Mucosa of rectum (tissue), 2 donors: ENCODE measurements around the gene TAF3.

Experiments used
- H3K27ac ChIP-seq, 2 donors: one replicate each; pipeline ENCODE4 v1.7.0; 2013; ENCODE audit warnings: inconsistent platforms in 2 of 2, low read depth in 2 of 2, low read length in 2 of 2
- H3K27me3 ChIP-seq, 2 donors: one replicate each; pipeline ENCODE4 v1.7.0; 2013; ENCODE audit warnings: low read length in 2 of 2; ENCODE audit not compliant: control insufficient read depth in 2 of 2, insufficient read depth in 2 of 2
- H3K36me3 ChIP-seq, 2 donors: one replicate each; pipeline ENCODE4 v1.7.0; 2013; ENCODE audit warnings: low read length in 2 of 2; ENCODE audit not compliant: control insufficient read depth in 2 of 2, insufficient read depth in 2 of 2
- H3K4me1 ChIP-seq, 2 donors: one replicate each; pipeline ENCODE4 v1.7.0; 2013; ENCODE audit warnings: low read length in 2 of 2, mild to moderate bottlenecking in 1 of 2; ENCODE audit not compliant: control insufficient read depth in 2 of 2, insufficient read depth in 2 of 2
- H3K4me3 ChIP-seq, 2 donors: one replicate each; pipeline ENCODE4 v1.7.0; 2013; ENCODE audit warnings: low read length in 2 of 2
- H3K9ac ChIP-seq, 2 donors: one replicate each; pipeline ENCODE4 v1.7.0; 2013; ENCODE audit warnings: low read length in 2 of 2, low read depth in 1 of 2, mild to moderate bottlenecking in 1 of 2
- H3K9me3 ChIP-seq, 2 donors: one replicate each; pipeline ENCODE4 v1.7.0; 2013; ENCODE audit warnings: low read length in 2 of 2; ENCODE audit not compliant: control insufficient read depth in 2 of 2
- donor health status: healthy.
- donor health status: Normal muscosa, but diverticular disease.

Gene TAF3

GRCh38 chr10:8053446-8054243, 235.3 kb downstream of the TAF3 start:
- H3K36me3 ChIP-seq, result no peaks in the 10 kb centered on the region
- no peak overlapping the region for H3K27ac ChIP-seq
- H3K27me3 ChIP-seq, result peaks cover 39 to 64% of the 10 kb centered on the region in 2 donors
- no peaks in the 10 kb centered on the region for H3K9me3 ChIP-seq
- H3K9ac ChIP-seq, result no peak overlapping the region
- peaks cover 10 to 15% of the 10 kb centered on the region in 2 donors for H3K4me1 ChIP-seq
- H3K4me3 ChIP-seq, result peak overlapping the region; percentile 52 to 69

DNA sequence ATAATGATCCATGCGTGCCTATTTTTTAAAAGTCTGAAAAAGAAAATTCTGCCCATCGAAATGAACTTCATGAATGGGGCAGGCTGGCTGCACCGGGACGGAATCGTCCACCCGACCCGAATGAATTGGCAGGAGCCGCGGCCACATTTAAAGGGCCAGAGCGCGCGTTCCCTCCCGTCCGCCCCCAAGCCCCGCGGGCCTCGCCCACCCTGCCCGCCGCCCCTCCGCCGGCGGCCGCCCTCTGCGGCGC, 235.9 kb downstream of the TAF3 start:
- peaks cover 38 to 63% of the 10 kb centered on the region in 2 donors for H3K27me3 ChIP-seq
- no peak overlapping the region for H3K27ac ChIP-seq
- H3K9ac ChIP-seq, result no peak overlapping the region
- peaks cover 9 to 15% of the 10 kb centered on the region in 2 donors for H3K4me1 ChIP-seq
- H3K36me3 ChIP-seq, result no peaks in the 10 kb centered on the region
- no peaks in the 10 kb centered on the region for H3K9me3 ChIP-seq
- peak overlapping the region in 1 of 2 donors; percentile 69 for H3K4me3 ChIP-seq

- Histone ChIP-seq H3K4me3 (peak within 1 kb of the TSS; percentile 54 to 69), H3K27ac (peak within 1 kb of the TSS; percentile 51 to 58), H3K9me3 (no peaks in the 10 kb centered on the region), H3K9ac (peak within 1 kb of the TSS in 1 of 2 donors; percentile 6), H3K36me3 (no peaks in the 10 kb centered on the region), H3K4me1 (peaks cover 9 to 15% of the 10 kb centered on the region in 2 donors), H3K27me3 (peaks cover 36 to 60% of the 10 kb centered on the region in 2 donors)
Measured at GRCh38 chr10:8054494-8055407, 236.4 kb downstream of the TAF3 start, which contains the start of gene GATA3. TSS of gene GATA3 (plus strand) at chr10:8054688. CDS start at chr10:8055656, 968 bp downstream.

DNA sequence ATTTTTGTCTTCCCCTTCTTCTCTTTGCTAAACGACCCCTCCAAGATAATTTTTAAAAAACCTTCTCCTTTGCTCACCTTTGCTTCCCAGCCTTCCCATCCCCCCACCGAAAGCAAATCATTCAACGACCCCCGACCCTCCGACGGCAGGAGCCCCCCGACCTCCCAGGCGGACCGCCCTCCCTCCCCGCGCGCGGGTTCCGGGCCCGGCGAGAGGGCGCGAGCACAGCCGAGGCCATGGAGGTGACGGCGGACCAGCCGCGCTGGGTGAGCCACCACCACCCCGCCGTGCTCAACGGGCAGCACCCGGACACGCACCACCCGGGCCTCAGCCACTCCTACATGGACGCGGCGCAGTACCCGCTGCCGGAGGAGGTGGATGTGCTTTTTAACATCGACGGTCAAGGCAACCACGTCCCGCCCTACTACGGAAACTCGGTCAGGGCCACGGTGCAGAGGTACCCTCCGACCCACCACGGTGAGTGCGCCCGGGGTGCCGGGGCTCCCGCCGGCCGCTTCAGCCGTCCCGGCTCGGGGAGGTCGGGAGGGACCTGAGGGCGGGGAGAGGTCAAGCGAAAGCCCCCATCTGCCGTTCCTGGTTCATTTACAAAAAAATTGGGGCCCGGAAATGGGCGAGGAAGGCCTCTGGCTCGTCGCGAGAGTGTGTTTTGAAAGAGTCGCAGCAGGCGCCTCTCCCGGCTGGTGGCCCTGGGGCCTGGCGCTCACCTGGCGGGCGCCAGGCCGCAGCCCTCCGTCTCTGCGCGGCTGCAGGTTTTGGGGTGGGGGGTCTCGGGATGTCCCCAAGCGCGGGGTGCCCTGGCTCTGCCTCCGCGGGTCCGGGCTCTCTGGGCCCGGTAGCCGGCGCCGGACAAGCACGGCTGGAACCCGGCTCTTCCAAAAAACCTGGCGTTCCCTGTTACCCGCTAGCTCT, 237.4 kb downstream of the TAF3 start:
- peaks cover 33 to 54% of the 10 kb centered on the region in 2 donors for H3K27me3 ChIP-seq
- peak overlapping the region; percentile 43 to 58 for H3K4me3 ChIP-seq
- no peak overlapping the region for H3K9ac ChIP-seq
- no peaks in the 10 kb centered on the region for H3K9me3 ChIP-seq
- H3K4me1 ChIP-seq, result peaks cover 7 to 15% of the 10 kb centered on the region in 2 donors
- H3K27ac ChIP-seq, result peak overlapping the region; percentile 51 to 58
- H3K36me3 ChIP-seq, result no peaks in the 10 kb centered on the region

DNA sequence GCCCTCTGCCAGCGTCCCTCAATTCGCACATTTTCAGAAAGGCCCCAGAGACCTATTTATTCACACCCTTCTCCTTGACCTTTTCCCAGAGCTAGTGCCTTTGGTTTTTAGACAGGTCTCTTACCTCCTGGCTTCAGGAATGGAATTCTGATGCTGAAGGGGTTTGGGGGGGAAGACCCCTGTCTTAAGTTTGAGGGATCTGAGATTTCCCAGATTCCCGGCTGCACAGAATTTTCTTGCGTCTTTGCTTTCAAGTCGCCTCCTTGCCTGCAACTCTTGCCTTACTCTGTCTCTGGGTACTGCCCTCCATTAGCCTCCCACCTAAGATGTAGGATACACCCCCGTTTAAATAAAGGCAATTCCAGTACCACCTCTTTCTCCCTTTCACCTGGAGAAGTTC, 238.1 kb downstream of the TAF3 start:
- H3K27ac ChIP-seq, result peak overlapping the region in 1 of 2 donors; percentile 58
- peaks cover 35 to 52% of the 10 kb centered on the region in 2 donors for H3K27me3 ChIP-seq
- peak overlapping the region in 1 of 2 donors; percentile 26 for H3K9ac ChIP-seq
- peak overlapping the region; percentile 17 to 55 for H3K4me3 ChIP-seq
- H3K4me1 ChIP-seq, result peaks cover 7 to 15% of the 10 kb centered on the region in 2 donors
- H3K36me3 ChIP-seq, result no peaks in the 10 kb centered on the region
- no peaks in the 10 kb centered on the region for H3K9me3 ChIP-seq

DNA sequence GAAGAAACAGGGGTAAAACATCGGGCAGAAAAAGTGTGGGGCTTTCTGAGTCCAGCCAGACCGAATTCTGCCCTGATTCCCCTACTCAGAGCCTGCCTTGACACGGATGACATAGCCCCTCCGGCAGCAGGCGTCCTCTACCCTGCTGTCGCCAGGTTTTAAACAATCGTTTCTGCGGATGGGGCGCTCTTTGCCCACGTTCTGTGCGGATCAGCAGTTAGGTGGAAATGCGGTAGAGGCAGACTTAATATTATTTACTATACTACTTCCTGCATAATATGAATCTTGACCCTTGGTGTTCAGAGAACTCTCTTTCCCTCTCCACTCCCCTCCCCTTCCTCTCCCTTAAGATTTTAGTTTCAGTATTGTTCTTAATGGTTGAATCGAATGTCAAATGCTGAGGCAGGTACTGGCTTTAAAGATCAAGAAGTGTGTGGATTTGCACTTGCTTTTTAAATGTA, 238.6 kb downstream of the TAF3 start:
- peaks cover 7 to 15% of the 10 kb centered on the region in 2 donors for H3K4me1 ChIP-seq
- H3K4me3 ChIP-seq, result peak overlapping the region; percentile 17 to 55
- H3K36me3 ChIP-seq, result no peaks in the 10 kb centered on the region
- peak overlapping the region in 1 of 2 donors; percentile 58 for H3K27ac ChIP-seq
- peaks cover 33 to 48% of the 10 kb centered on the region in 2 donors for H3K27me3 ChIP-seq
- no peaks in the 10 kb centered on the region for H3K9me3 ChIP-seq
- peak overlapping the region in 1 of 2 donors; percentile 26 for H3K9ac ChIP-seq

GRCh38 chr10:8057636-8058273, 239.4 kb downstream of the TAF3 start:
- H3K4me3 ChIP-seq, result peak overlapping the region in 1 of 2 donors; percentile 55
- H3K27ac ChIP-seq, result no peak overlapping the region
- peaks cover 4 to 15% of the 10 kb centered on the region in 2 donors for H3K4me1 ChIP-seq

GRCh38 chr10:8058274-8059111, 240.2 kb downstream of the TAF3 start:
- no peak overlapping the region for H3K27ac ChIP-seq
- H3K9me3 ChIP-seq, result no peaks in the 10 kb centered on the region
- H3K36me3 ChIP-seq, result no peaks in the 10 kb centered on the region
- H3K9ac ChIP-seq, result no peak overlapping the region
- peaks cover 28 to 36% of the 10 kb centered on the region in 2 donors for H3K27me3 ChIP-seq
- H3K4me3 ChIP-seq, result no peak overlapping the region
- peaks cover 4 to 11% of the 10 kb centered on the region in 2 donors for H3K4me1 ChIP-seq

More at GRCh38 chr10:8057636-8058273, 239.4 kb downstream of the TAF3 start:
- Histone ChIP-seq H3K36me3 (no peaks in the 10 kb centered on the region), H3K9ac (no peak overlapping the region), H3K27me3 (peaks cover 26 to 39% of the 10 kb centered on the region in 2 donors), H3K9me3 (no peaks in the 10 kb centered on the region)
